ENCODE measurements around the gene SVEP1.

- TF ChIP-seq, protein P1, sequence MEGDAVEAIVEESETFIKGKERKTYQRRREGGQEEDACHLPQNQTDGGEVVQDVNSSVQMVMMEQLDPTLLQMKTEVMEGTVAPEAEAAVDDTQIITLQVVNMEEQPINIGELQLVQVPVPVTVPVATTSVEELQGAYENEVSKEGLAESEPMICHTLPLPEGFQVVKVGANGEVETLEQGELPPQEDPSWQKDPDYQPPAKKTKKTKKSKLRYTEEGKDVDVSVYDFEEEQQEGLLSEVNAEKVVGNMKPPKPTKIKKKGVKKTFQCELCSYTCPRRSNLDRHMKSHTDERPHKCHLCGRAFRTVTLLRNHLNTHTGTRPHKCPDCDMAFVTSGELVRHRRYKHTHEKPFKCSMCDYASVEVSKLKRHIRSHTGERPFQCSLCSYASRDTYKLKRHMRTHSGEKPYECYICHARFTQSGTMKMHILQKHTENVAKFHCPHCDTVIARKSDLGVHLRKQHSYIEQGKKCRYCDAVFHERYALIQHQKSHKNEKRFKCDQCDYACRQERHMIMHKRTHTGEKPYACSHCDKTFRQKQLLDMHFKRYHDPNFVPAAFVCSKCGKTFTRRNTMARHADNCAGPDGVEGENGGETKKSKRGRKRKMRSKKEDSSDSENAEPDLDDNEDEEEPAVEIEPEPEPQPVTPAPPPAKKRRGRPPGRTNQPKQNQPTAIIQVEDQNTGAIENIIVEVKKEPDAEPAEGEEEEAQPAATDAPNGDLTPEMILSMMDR (IDR thresholded peaks at IDR 0.05; ENCODE audit: insufficient read depth, low read length, poor library complexity, severe bottlenecking): peak; percentile 17
- TF ChIP-seq EZH2phosphoT487 (conservative IDR thresholded peaks at IDR 0.05; ENCODE audit: low read length): no peak
Observed at GRCh38 chr9:110340306-110340705, 239.2 kb downstream of the SVEP1 start.
